GM18861 (cell line): ENCODE data around the gene RALGAPA1.
"Not testable (repeated sequence)": the region's sequence is repeated elsewhere in the genome, so short reads cannot be mapped to it uniquely, and the experiment has no call there.

Experiments
- ATAC-seq: cut with Tn5 transposase; IDR thresholded peaks from one replicate; pipeline ENCODE4 v1.9.1; 2021; ENCODE audit not compliant: unreplicated experiment

The RALGAPA1 gene

DNA sequence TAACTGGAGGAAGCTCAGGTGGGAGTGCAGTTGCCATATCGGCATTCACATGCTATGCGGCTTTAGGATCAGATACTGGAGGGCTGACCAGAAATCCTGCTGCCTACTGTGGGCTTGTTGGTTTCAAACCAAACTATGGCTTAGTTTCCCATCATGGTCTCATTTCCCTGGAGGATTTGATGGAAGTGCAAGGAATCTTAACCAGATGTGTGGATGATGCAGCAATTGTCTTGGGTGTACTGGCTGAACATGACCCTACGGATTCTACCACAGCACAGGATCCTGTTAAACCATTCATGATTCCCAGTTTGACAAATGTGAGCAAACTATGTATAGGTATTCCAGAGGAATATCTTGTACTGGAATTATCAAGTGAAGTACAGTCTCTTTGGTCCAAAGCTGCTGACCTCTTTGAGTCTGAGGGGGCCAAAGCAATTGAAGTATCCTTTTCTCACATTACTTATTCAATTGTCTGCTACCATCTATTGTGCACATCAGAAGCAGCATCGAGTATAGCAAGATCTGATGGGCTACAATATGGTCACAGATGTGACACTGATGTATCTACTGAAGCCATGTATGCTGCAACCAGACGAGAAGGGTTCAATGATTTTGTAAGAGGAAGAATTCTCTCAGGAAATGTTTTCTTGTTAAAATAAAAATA, 42.9 kb downstream of the RALGAPA1 start:
- no peak for ATAC-seq

DNA sequence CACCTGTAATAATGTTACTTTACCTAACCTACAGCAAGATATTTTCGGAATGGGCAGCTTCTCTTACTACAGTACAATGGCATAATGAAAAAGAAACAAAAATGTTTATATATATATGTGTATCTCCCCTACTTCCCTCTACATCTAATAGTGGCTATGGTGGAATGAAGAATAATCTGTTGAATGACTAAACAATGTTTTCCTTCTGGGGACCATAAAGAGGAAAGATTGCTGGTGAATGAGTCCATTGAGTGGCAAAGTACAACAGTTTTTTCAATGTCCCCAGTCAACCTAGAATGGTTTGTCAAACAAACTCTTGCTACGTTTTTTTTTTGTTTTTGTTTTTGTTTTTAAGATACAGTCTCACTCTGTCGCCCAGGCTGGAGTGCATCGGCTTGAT, 47.2 kb downstream of the RALGAPA1 start:
- ATAC-seq: no peak

DNA sequence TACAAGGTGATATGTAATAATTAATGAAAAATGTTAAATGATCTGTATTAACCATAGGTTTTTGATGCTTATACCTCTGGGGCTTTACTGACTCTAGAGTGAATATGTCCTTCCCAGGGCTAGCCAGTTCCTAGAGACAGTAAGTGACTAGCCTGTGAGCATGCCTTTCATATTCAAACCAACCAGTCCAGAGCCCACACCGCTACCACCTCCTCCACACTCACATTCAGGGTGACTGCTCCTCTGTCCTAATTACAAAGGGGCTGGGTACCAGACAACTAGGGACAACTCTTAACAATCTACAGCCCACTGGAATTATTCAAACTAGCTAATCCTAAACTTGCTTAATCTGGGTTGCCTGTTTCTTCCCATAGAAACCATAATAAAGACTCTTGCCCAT, 49.0 kb downstream of the RALGAPA1 start:
- no peak for ATAC-seq

DNA sequence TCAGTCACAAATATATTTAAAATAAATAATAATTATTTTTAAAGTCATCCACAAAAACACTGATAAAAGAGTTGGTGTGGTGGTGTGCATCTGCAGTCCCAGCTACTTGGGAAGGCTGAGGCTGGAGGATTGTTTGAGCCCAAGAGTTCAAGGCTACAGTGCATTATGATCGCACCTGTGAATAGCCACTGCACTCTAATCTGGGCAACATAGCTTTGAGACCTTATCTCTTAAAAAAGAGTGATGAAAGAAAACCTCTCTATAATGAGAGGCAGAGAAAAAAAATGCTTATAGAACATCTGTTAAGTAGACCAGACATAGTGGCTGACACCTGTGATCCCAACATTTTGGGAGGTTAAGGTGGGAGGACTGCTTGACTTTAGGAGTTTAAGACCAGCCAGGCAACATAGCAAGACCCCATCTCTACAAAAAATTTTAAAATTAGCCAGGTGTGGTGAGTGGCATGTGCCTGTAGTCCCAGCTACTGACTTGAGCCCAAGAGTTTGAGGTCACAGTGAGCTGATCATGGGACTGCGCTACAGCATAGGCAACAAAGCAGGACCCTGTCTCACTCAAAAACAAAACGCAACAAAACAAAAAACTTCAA, 50.5 kb downstream of the RALGAPA1 start:
- ATAC-seq: no peak

DNA sequence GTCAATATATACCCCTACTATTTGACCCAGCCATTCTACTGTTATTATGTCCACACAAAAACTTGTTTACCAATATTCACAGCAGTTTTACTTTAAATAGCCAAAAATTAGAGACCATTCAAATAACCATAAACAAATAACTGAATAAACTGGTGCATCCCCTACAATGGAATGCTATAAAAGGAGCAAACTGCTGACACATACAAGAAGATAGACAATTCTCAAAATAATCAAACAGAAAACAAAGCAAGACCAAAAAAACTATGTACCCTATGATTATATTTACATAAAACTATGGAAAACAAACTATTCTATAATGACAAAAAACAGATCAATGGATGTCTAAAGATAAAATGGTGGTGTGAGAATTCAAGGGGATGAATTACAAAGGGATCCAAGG, 54.4 kb downstream of the RALGAPA1 start:
- no peak for ATAC-seq

DNA sequence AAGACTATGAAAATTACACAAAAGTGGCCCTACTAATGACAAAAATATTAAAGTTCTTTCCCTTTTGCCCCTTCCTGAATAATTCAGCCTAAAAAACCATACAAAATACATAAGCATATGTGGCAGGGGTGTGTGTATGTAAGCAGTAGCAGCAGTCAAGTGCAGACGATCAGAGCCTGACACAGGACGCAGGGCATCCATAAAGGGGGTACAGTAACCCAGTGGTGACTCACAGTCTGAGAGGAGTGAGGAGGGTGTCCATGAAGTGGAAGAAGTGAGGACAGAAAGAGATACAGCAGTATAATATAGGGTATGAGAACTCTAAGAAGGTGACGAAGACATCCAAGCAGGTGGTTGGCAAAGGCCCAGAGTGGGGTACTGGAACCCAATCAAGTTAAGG, 56.7 kb downstream of the RALGAPA1 start:
- no peak for ATAC-seq

DNA sequence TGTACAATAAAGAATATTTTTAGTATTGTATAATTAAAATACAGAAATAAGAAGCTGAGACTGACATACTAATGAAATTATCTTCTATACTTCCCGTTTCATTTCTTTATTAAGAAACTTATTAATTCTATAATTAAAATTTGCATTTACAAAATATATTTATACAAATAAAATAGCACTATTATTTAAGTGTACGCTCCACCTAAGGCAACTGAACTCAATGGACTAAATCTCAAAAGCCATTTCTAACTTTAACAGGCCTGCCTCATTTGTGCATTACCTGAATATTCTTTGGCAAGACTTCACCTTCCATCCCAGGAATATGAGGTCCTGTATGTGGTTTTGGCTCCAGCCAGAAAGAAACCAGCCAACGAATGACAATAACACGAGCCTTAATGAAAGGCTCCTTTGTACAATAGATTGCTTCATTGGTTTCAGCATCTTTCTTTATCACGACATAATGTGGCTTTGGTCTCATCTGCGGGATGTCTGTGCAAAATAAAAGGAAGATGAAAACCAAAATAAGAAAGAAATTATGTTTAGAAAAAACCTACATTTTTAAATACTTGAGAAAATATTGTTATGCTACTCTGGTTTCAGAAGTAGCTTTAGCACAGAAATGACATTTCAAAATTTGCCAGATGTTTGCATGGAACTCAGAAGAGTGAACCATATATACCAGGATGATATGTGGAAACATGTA, 58.7 kb downstream of the RALGAPA1 start:
- ATAC-seq: no peak

DNA sequence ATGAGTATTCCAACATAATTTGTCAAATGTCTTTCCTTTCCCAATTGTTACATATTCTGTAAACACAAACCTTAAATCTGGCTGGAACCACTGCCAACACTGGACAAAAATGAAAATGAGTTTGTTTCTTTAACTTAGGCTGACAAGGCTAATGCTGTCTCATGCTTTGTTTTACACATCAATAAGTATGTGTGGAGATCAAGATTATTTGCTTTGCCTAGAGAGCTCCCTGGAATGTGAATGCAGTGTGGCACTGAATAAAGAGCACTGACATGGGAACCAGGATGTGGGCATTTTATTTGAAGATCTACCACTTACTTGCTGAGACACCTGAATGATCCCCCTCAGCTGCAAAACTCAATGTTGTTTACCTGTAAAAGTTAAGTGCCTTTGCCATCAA, 61.7 kb downstream of the RALGAPA1 start:
- no peak for ATAC-seq

DNA sequence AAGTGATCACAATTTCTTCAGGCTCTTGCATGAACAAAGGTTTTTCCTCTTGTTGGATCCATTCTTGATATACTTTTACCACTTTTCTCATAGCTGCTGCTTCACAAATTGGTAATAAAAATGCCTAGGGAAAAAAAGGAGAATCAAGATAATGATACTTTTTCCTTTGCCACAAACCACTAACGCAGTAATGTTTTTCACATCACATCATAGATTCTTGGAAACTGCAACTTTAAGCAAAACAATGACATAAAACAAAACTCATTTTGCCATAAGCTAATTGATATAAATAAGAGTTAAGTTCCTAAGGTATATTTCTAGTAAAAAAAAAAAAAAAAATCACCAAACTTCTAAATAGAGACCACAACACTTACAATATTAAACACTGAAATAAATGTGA, 66.7 kb downstream of the RALGAPA1 start:
- no peak for ATAC-seq

DNA sequence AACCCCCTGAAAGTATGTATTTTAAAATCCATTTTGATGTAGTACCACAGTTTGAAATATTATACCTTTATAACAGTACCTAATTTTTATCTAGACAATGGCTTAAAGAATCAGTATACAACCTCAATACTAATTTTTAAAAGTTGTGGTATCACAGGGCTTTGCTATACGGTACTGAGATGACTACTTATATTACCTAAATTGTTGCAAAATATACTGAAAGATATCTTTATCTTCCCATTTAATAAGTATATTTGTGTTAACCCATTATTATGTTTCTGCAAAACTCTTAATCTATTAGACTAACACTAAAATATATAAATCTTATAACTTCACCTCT, 67.1 kb downstream of the RALGAPA1 start:
- ATAC-seq: no peak

DNA sequence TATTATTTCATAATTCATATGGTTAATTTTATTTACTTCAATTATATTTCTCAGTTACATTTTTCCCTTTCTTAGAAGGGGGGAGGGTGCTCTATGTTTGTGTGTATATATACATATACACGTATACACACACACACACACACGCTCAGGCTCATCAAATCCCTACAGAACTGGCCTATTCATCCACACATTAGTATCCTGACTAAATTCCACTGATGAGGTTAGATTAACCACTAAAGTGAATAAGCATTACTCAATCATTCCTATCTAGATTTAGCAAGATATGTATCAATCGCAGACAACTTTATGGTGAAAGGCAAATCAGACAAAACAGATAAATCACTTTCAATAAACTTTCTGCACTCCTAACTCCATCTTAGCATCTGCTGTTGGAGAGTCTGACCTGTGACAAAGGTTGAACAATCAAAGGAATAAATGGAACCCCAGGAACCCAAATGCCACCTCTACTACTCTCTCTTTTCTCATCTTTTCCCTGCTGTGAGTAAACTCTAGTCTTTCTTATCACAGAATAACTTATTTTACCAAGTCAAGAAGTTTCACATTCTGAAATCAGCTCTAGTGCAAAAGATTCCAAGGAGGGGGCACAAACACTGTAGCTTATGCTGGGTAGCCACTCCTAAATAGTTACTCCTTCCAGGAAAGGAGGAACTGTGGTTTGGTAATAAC, 67.6 kb downstream of the RALGAPA1 start:
- no peak for ATAC-seq

DNA sequence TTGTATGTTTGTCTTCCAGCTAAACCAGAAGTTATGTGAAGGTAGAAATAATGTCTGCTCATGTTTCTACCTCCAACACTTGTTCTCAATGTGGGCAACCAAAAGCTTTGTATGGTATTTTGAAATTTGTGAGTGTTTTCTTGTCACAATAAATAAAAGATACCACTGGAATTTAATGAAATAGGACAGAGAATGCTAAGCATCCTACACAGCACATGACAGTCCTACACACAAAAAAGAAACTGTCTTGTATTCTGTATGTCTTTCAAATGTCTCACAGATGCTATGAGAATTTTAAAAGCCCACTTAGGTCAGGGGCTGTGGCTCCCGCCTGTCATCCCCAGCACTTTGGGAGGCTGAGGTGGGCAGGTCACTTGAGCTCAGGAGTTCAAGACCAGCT, 68.9 kb downstream of the RALGAPA1 start:
- ATAC-seq: no peak

DNA sequence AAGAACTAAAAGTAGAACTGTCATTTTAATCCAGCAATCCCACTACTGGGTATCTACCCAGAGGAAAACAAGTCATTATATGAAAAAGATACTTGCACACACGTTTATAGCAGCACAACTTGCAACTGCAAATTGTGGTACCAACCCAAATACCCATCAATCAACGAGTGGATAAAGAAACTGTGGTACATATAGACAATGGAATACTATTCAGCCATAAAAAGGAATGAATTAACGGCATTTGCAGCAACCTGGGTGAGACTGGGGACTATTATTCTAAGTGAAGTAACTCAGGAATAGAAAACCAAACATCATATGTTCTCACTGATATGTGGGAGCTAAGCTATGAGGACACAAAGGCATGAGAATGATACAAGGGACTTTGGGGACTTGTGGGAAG, 73.9 kb downstream of the RALGAPA1 start:
- not testable (repeated sequence) for ATAC-seq

DNA sequence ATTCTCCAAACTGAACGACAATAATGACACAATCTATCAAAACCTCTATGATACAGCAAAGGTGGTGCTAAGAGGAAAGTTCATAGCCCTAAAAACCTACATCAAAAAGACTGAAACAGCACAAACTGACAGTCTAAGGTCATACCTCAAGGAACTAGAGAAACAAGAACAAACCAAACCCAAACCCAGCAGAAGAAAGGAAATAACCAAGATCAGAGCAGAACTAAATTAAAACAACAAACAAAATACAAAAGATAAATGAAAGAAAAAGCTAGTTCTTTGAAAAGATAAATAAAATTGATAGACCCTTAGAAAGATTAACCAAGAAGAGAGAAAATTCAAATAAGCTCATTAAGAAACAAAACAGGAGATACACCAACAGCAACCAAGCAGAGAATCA, 75.6 kb downstream of the RALGAPA1 start:
- ATAC-seq: not testable (repeated sequence)

DNA sequence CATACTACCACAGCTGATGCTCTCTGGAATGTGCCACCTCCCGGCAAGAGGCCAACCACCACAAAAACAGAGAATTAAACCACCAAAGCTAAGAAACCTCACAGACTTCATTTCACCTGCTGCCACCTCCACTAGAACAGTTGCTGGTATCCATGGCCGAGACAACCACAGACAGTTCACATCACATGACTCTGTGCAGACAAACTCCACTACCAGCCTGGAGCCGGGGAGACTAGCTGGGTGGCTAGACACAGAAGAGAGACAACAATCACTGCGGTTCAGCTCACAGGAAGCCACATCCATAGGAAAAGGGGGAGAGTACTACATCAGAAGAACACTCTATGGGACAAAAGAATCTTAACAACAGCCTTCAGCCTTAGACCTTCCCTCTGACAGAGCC, 78.2 kb downstream of the RALGAPA1 start:
- no peak for ATAC-seq

DNA sequence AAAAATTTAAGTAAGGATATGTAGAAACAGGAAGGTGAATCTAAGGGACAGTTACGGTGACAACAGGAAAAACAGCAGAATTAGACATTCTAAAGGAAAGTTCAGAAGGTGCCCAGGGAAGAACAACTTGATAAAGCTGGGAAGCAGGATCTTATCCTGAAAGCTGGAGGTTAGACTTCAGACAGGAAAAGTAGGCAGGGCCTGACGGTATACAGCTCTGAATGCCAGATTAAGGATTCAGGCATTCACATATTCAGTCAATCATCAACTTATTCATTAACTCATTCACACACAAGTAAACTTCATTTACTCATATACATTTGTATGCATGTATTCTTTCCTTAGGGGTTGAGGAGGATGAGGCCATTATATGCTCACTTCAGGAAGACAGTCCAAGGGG, 81.3 kb downstream of the RALGAPA1 start:
- no peak for ATAC-seq

DNA sequence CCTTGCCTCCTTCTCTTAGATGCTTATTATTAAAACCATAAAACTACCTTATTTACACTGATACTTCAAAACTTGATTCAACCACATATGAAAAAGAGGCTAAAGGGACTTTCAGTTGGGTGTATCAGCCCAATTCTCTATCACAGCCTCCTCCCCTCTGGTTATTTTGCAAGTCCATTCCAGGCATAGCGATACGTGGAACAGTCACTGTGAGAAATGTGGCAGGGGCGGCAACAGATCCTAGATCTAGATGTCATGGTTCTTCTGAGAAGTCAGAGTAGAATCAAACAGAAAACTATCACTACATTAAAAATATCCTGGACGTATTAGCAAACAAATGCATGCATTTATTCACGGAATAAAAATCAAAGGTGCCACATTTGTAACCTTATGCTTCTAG, 83.2 kb downstream of the RALGAPA1 start:
- no peak for ATAC-seq

DNA sequence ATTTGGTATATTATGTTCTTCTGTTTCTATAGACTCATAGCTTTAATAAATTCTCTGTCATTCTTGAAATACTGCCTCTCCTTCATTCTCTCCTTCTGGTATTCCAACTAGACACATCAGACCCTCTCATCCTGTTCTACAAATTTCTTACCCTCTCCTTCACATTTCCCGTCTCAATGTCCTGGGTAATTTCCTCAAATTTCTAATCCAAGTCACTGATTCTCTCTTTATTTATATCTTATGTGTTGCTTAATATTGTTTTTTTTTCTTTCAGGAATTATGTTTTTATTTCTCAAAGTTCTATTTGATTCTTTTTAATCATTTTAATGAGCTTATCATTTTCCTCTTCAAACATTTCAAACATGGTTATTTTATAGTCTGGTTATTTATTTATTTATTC, 94.0 kb downstream of the RALGAPA1 start:
- no peak for ATAC-seq

DNA sequence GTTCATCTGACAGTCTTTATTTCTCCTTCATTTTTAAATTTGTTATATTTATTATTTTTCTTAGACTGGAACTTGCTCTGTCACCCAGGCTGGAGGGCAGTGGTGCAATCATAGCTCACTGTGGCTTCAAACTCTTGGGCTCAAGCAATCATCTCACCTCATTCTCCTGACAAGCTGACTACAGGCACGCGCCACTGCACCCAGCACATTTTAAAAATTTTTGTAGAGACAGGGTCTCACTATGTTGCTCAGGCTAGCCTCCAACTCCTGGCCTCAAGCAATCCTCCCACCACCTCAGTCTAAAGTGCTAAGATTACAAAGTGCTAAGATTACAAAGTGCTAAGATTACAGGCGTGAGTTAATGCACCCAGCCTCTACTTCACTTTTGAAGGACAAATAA, 96.6 kb downstream of the RALGAPA1 start:
- ATAC-seq: no peak

DNA sequence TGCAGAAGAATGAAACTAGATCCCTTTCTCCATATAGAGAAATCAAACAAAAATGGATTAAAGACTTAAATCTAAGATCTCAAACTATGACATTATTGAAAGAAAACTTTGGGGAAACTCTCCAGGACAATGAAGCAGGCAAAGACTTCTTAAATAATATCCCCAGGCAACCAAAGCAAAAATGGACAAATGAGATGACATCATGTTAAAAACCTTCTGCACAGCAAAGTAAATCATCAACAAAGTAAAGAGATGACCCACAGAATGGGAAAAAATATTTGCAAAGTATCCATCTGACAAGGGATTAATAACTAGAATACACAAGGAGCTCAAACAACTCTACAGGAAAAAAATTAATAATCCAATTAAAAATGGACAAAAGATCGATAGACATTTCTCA, 101.0 kb downstream of the RALGAPA1 start:
- ATAC-seq: no peak

DNA sequence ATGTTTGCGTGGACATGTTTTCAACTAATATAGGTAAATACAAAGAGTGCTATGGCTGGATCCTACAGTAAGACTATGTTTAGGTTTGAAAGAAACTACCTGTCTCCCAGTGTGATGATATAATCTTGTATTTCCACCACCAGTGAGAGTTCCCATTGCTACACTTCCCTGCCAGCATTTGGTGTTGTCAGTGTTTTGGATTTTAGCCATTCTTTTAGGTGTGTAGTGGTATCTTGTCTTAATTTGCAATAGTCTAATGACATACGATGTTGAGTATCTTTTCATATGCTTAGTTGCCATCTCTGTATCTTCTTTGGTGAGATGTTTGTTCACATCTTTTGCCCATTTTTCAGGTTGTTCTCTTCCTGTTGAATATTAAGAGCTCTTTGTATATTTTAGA, 103.5 kb downstream of the RALGAPA1 start:
- no peak for ATAC-seq
